ENCODE measurements around the gene CAPNS2.

DNA sequence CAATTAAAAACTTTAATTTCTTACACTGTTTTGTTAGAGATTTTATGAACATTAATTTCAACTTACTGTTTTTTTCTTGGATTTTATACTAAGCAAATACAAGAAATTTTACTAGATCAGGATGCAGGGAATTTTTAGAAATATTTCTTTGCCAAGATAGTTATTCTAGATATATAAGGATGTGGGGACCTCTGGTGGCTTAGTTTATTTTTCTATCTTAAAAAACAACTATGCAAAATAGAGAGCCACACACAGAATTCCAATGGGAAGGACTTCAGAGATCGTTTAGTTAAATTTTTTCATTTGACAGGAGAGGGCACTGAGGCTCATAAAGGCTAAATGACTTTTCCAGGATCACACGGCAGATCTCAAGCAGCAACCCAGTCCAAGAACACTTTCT is 23.0 kb upstream of the CAPNS2 start:
- TF ChIP-seq, protein P1, sequence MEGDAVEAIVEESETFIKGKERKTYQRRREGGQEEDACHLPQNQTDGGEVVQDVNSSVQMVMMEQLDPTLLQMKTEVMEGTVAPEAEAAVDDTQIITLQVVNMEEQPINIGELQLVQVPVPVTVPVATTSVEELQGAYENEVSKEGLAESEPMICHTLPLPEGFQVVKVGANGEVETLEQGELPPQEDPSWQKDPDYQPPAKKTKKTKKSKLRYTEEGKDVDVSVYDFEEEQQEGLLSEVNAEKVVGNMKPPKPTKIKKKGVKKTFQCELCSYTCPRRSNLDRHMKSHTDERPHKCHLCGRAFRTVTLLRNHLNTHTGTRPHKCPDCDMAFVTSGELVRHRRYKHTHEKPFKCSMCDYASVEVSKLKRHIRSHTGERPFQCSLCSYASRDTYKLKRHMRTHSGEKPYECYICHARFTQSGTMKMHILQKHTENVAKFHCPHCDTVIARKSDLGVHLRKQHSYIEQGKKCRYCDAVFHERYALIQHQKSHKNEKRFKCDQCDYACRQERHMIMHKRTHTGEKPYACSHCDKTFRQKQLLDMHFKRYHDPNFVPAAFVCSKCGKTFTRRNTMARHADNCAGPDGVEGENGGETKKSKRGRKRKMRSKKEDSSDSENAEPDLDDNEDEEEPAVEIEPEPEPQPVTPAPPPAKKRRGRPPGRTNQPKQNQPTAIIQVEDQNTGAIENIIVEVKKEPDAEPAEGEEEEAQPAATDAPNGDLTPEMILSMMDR (IDR thresholded peaks at IDR 0.05; ENCODE audit: insufficient read depth, low read length), result no peak
- TF ChIP-seq POLR2AphosphoS5 (IDR thresholded peaks at IDR 0.05; ENCODE audit: low read depth), result no peak
